ENCODE data around the gene PLEKHN1.

PLEKHN1 gene

DNA sequence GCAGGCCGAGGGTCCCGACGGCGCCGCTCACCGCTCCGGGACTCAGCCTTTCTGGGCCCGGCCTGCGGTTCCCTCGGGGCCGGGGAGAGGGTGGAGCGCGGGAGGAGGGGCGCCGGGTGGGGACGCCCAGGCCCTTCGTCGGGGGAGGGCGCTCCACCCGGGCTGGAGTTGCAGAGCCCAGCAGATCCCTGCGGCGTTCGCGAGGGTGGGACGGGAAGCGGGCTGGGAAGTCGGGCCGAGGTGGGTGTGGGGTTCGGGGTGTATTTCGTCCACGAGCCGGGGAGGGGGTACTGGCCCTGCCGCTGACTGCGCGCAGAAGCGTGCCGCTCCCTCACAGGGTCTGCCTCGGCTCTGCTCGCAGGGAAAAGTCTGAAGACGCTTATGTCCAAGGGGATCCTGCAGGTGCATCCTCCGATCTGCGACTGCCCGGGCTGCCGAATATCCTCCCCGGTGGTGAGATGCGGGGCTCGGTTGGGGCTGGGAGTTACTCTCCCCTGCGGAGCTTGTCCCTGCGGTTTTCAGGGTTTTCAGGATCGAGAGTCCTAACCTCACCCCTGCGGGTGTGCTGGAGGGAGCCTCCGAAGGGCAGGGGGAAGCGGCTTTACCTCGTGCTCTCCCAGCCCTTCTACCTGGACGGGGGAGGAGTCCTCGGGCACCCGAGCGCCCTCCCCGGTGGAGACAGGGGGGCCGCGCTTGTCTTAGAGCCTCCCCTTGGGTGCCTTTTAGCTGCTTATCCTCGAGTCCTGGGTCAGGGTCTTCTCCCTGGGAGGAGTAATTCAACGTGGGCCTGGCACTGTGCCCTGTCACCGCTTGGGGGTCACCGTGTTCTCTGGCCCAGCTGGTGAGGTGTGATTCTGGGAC is 40.5 kb upstream of the PLEKHN1 start:
- peak overlapping the region; percentile 52 for H3K4me3 Mint-ChIP-seq
- H3K27ac Mint-ChIP-seq = no peak overlapping the region

DNA sequence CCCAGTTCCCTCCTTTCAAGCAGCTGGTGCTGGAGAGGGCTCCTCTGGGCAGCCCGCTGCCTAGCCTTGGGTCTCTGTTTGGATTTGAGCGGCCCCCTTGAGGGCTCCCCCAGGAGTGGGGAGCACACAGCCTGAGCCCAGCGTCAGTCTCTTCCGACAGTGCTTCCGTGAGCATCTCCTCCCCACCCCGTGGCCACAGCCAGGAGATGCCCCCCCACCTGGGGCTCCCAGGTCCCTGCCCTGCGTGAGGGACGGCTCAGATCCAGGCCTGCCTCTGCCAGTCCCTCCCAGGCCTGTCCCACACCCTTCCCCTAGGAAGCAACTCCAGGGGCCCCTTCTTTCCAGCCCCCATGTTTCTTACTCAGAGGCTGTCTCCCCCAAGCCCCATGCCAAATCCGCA is 39.0 kb upstream of the PLEKHN1 start:
- Mint-ChIP-seq H3K4me3 (no peak overlapping the region), H3K27ac (no peak overlapping the region), H3K27me3 (peaks cover 13% of the 10 kb centered on the region), H3K9me3 (ENCODE audit: low read depth) (no peaks in the 10 kb centered on the region), H3K36me3 (no peaks in the 10 kb centered on the region), H3K4me1 (ENCODE audit: low read depth) (peaks cover 6% of the 10 kb centered on the region)

More for the DNA sequence above, 40.5 kb upstream of the PLEKHN1 start:
- Mint-ChIP-seq H3K9me3 (ENCODE audit: low read depth) (no peaks in the 10 kb centered on the region), H3K4me1 (ENCODE audit: low read depth) (peaks cover 12% of the 10 kb centered on the region), H3K27me3 (peaks cover 20% of the 10 kb centered on the region), H3K36me3 (no peaks in the 10 kb centered on the region)

DNA sequence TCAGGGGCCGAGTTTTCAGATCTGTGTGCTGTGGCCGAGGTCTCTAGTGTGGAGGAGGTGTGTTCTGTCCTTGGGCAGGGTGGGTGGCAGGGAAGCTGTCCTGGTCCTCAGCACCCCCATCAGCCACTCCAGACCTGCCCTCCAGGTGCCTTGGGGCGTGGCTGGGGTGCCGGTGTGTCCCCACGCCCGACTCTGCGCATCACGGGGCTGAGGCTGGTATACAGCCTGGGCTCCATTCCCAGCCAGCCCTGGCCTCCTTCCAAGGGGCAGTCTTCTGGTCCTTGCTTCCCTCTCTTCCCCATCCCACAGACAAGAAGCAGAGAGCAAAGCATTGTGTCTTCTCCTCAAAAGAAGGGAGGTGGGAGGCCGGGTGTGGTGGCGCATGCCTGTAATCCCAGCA is 38.5 kb upstream of the PLEKHN1 start:
- peaks cover 11% of the 10 kb centered on the region for H3K27me3 Mint-ChIP-seq
- H3K4me1 Mint-ChIP-seq (ENCODE audit: low read depth) = peaks cover 6% of the 10 kb centered on the region
- H3K4me3 Mint-ChIP-seq = no peak overlapping the region

DNA sequence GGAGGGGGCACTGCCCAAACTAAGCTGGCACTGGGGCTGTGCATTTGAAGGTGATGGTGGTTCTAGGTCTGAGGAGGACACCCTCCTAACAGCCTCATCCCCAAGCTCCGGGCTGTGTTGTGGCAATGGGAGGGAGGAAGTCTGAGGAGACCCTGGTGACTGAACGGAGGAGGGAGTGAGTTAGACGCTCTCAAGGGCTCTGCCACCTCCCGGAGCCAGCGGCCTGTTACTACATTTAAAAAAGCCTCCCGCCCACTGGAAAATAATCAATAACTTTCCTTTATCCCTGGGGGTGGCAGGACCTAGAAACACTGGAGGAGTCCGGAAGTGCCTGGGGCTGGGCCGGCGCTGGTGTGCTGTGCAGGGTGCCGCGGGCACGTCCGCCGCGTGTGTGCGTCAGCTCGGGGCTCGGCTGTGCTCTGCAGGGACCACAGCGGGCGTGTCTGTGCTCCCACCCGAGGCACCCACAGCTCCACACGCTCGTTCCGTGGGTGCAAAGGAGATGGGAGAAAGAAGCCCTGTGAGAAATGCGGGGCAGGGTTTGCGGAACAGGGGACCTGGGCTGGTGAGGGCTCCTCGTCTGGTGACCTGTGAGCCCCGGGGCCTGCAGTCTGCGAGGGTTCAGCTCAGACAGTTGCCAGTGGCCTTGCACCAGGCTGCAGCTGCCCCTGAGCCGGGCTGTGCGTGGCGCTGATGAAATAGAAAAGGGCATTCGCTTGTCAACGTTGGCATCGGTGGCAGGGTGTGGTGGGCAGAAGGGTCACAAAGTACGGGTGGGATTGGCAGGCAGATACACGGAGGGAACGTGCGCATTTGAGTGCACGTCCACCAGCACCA is 37.2 kb upstream of the PLEKHN1 start:
- no peak overlapping the region for H3K27ac Mint-ChIP-seq
- no peak overlapping the region for H3K4me3 Mint-ChIP-seq
- H3K9me3 Mint-ChIP-seq (ENCODE audit: low read depth) = no peaks in the 10 kb centered on the region
- H3K27me3 Mint-ChIP-seq = peaks cover 8% of the 10 kb centered on the region
- H3K36me3 Mint-ChIP-seq = no peaks in the 10 kb centered on the region
- H3K4me1 Mint-ChIP-seq (ENCODE audit: low read depth) = peaks cover 1% of the 10 kb centered on the region

More for the DNA sequence above, 38.5 kb upstream of the PLEKHN1 start:
- Mint-ChIP-seq H3K27ac (no peak overlapping the region), H3K9me3 (ENCODE audit: low read depth) (no peaks in the 10 kb centered on the region), H3K36me3 (no peaks in the 10 kb centered on the region)

DNA sequence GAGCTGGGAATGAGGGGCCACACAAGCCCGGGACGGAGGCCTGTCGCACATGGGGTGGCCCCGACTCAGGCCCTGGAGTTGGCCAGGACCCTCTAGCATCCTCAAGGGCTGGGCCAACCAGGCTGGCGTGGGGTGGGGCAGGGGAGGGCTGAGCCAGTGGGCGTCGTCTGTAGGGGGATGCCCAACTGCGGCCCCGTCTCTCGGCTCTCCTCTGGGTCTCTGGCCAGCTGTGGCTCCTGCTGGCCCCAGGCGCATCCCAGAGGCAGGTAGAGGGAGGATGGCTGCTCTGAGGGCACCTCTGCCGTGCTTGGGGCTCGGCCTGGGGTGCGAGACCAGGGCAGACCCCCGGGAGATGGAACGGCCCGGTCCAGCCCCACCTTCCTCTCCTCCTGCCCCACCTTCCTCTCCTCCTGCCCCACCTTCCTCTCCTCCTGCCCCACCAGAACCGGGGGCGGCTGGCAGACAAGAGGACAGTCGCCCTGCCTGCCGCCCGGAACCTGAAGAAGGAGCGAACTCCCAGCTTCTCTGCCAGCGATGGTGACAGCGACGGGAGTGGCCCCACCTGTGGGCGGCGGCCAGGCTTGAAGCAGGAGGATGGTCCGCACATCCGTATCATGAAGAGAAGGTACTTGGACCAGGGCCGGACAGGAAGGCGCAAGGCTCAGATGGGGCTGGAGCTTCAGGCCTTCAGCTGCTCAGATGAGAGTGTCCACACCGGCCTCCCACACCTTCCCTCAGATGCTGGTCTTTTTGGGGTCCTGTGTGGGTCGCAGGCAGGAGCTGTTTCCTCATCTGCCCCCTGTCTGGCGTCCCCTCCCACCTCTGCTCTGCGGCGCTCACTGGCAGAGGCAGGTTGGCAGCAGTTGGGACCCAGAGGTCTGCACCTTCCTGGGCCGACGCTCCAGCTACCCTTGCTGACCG is 36.3 kb upstream of the PLEKHN1 start:
- H3K36me3 Mint-ChIP-seq = no peaks in the 10 kb centered on the region
- H3K4me1 Mint-ChIP-seq (ENCODE audit: low read depth) = peaks cover 1% of the 10 kb centered on the region
- H3K27ac Mint-ChIP-seq = no peak overlapping the region
- peaks cover 10% of the 10 kb centered on the region for H3K27me3 Mint-ChIP-seq
- H3K9me3 Mint-ChIP-seq (ENCODE audit: low read depth) = no peaks in the 10 kb centered on the region
- H3K4me3 Mint-ChIP-seq = no peak overlapping the region

DNA sequence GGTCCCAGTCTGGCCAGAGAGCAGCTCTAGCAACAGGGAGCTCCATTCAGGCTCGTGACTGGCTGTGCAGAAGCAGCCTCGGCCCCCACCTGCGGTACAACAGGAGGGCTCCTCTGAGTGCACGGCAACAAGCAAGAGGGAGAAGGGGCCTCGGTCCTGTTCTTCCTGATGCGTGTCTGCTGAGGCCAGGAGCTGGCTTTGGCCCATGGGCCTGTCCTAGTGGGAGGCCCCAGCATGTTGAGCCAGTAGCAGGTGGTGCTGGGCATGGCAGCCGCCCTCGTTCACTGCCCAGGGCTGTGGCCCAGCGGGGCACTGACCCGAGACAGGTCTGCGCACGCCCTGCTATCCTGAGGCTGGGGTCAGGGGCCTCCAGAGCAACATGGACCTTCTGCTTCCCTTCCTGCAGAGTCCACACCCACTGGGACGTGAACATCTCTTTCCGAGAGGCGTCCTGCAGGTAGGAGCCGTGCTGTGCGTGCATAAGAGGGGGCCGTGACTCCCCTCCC is 35.6 kb upstream of the PLEKHN1 start:
- peaks cover 11% of the 10 kb centered on the region for H3K27me3 Mint-ChIP-seq
- no peaks in the 10 kb centered on the region for H3K9me3 Mint-ChIP-seq (ENCODE audit: low read depth)
- no peaks in the 10 kb centered on the region for H3K36me3 Mint-ChIP-seq
- H3K27ac Mint-ChIP-seq = no peak overlapping the region
- H3K4me1 Mint-ChIP-seq (ENCODE audit: low read depth) = peaks cover 1% of the 10 kb centered on the region
- no peak overlapping the region for H3K4me3 Mint-ChIP-seq

DNA sequence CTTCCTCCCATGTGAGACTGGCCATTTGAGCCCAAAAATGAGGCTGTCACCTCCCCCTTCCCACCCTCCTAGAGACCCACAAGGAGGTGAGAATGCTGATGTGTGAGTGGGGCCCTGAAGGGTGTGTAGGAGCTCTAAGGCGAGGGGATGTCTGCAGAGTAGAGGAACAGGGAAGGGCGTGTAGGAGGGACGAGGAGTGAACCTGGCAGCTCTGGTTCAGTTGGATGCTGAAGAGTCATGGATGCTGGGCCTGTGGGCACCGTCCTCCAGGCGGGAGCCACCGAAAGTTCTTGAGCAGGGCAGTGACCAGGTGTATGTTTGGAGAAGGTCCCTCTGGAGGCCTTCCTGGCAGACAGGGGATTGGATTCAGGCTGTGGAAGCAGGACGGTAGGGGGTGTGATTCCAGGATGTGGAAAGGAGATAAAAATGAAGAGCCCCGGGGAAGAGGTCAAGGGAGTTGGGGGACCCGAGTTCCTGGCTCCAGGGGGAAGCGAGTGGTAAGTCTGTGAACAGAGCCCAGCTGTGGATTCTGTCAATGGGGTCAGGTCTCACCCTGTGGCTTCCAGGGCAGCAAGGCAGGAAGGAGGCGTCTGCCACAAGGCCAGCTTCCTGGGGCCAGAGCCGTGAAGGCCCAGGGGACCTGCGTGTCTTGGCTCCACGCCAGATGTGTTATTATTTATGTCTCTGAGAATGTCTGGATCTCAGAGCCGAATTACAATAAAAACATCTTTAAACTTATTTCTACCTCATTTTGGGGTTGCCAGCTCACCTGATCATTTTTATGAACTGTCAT is 34.7 kb upstream of the PLEKHN1 start:
- Mint-ChIP-seq H3K27me3 (peaks cover 6% of the 10 kb centered on the region), H3K36me3 (no peaks in the 10 kb centered on the region), H3K4me3 (no peak overlapping the region), H3K9me3 (ENCODE audit: low read depth) (no peaks in the 10 kb centered on the region), H3K27ac (no peak overlapping the region), H3K4me1 (ENCODE audit: low read depth) (no peaks in the 10 kb centered on the region)

DNA sequence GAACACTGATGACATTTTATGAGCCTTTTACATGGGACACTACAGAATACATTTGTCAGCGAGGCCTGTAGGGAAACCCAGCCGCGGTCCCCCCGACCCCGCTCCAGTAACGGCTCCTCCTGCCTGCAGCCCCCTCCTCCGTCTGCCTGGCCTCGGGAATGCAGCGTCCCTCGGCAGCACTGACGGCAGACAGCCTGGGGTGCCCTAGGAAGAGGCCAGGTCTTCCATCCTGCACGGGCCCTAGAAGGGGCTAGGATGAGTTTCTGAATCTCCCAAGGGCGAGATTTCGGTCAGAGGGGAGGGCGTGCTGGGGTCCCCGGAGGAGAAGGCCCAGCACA is 34.1 kb upstream of the PLEKHN1 start:
- Mint-ChIP-seq H3K27me3 (peaks cover 5% of the 10 kb centered on the region), H3K27ac (no peak overlapping the region), H3K4me3 (no peak overlapping the region), H3K36me3 (no peaks in the 10 kb centered on the region), H3K4me1 (ENCODE audit: low read depth) (no peaks in the 10 kb centered on the region), H3K9me3 (ENCODE audit: low read depth) (no peaks in the 10 kb centered on the region)

DNA sequence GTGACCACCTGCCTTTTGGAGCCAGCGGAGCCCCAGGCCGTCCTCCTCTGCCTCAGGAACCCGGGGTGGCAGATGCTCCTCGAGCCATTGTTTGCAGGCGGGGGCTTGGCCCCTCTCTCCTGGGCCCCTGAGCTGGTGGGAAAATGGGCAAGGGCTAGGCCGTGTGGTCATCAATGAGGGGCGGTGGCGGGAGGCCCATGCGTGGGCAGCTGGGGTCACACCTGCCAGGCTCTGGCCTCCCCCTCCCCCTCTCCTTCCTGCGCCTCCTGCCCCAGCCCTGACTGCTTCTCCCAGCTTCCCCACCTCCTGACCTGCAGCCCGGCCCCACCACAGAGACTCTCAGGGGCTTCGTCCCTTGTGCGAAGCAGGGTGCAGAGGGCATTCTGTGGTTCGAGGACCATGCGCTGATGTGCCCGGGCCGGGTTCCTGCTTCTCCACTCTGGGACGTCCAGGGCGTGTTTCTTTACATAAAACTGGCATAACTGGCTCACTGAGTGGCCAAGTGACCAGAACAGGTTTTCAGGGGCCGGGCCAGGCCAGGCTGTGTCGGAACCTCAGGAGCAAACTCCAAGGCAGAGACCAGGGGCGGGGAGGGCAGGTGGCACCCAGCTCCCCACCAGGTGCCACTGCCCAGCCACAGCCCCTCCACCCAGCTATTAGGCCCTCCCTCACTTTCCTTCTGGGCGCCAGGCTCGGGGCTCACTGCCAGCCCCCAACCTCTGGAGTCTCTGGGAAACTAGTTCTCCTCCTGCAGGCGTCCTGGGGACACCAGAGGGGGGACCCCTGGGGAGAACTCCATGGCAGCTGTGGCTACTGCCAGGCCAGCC is 33.3 kb upstream of the PLEKHN1 start:
- no peak overlapping the region for H3K4me3 Mint-ChIP-seq
- H3K9me3 Mint-ChIP-seq (ENCODE audit: low read depth) = no peaks in the 10 kb centered on the region
- no peaks in the 10 kb centered on the region for H3K4me1 Mint-ChIP-seq (ENCODE audit: low read depth)
- no peak overlapping the region for H3K27ac Mint-ChIP-seq
- no peaks in the 10 kb centered on the region for H3K36me3 Mint-ChIP-seq
- peaks cover 5% of the 10 kb centered on the region for H3K27me3 Mint-ChIP-seq

DNA sequence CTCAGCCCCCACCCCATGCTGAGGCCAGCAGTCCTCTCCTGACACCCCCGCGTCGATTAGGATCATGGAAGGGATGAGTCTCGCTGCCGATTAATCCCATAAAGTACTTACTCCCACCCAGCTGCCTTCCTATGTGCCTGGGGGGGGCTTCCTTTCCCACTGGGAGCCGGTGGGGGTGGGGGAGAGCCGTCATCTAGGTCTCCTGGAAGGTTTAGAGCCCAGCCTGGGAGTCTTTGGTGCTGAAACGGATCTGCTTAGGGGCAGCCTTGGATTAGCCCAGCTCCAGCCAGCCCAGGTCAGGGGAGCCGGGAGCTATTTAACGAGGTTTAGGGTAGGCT is 32.7 kb upstream of the PLEKHN1 start:
- Mint-ChIP-seq H3K27ac (no peak overlapping the region), H3K4me1 (ENCODE audit: low read depth) (no peaks in the 10 kb centered on the region), H3K4me3 (no peak overlapping the region), H3K27me3 (peaks cover 5% of the 10 kb centered on the region), H3K9me3 (ENCODE audit: low read depth) (no peaks in the 10 kb centered on the region), H3K36me3 (no peaks in the 10 kb centered on the region)

DNA sequence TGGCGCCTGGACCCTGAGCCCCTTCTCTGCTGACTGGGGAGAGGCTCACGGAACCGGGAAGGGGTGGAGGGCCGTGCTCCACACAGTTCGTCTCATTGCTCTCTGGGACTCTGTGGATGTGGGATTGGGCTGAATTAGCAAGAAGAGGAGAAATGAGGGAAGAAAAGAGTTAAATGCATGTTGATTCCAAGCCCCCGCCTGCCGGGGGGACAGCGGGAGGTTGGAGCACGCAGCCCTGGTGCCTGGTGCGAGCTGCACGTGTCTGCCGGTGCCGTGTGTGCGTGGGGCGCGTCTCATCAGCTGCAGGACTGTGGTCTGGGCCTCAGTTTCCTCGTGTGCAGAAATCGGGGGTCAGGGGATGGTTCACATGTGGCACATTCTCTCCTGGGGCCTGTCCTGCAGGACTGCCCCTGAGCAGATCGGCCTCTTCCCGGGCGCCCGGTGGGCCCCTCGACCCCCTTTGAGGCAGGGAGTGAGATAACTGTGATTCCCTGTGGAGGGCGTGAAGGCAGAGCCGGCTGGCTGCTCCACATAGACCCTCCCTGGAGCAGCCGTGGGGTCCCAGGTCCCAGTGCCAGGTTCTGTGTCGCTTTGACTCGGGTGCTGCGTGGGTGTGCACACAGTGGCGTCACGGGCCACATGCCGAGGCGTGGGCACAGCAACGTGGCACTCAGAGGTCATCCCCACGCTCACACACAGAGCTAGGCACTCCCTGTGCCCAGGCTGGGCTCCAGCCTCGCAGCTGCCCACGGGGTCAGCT is 31.1 kb upstream of the PLEKHN1 start:
- Mint-ChIP-seq H3K4me3 (no peak overlapping the region), H3K36me3 (no peaks in the 10 kb centered on the region), H3K4me1 (ENCODE audit: low read depth) (no peaks in the 10 kb centered on the region), H3K27me3 (peaks cover 7% of the 10 kb centered on the region), H3K27ac (no peak overlapping the region), H3K9me3 (ENCODE audit: low read depth) (no peaks in the 10 kb centered on the region)

DNA sequence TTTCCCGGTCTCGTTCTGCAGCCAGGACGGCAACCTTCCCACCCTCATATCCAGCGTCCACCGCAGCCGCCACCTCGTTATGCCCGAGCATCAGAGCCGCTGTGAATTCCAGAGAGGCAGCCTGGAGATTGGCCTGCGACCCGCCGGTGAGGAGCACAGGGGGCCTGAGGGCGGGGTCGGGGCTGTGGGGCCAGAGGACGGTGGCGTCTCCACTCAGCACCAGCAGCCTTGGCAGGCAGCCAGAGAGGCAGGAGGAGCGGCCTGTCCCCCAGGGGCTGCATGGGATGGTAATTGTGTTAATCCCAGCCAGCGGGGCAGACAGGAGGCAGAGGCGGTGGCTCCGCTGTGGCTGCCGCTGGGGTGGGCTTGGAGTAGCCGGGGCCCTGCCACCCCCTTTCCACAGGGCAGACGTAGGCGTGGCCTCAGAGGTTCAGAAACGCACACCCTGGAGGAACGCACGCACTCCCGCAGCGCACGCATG is 30.5 kb upstream of the PLEKHN1 start:
- Mint-ChIP-seq H3K9me3 (ENCODE audit: low read depth) (no peaks in the 10 kb centered on the region), H3K27me3 (peaks cover 7% of the 10 kb centered on the region), H3K4me3 (no peak overlapping the region)

More for the DNA sequence above, 30.5 kb upstream of the PLEKHN1 start:
- H3K27ac Mint-ChIP-seq = no peak overlapping the region
- H3K4me1 Mint-ChIP-seq (ENCODE audit: low read depth) = no peaks in the 10 kb centered on the region
- H3K36me3 Mint-ChIP-seq = no peaks in the 10 kb centered on the region
